ENCODE data around the gene MAGT1.

DNA sequence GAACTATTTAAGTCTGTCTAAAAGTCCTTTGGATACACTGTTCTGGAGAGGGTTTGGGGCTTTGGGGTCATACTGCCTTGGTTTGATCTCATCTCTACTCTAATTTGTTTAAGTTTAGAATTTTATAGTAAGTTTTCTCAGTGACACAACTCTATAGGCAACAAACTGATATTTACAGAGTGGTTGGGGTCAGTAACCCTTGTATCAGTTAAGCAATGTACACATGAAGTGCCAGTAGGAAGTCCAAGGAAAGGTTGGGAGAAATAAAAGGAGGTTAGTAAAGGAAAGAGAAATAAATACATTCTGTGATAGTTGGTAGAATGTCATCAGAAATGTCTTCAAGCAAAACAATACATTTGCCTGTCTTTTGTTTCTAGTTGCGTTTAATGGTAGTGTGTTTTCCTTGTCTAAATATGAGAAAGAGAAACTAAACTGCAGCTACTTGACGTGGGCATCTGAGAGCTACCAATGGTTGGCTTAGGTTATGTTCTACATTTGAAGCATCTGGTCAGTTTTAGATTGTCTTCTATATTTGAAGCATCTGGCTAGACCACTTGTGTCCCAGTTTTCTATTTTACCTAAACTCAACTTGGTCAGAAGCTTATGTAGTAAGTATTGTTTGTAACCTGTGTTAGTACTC, 22.2 kb upstream of the MAGT1 start:
- TF ChIP-seq EZH2phosphoT487 (IDR thresholded peaks at IDR 0.05): no peak
- TF ChIP-seq, protein P1, sequence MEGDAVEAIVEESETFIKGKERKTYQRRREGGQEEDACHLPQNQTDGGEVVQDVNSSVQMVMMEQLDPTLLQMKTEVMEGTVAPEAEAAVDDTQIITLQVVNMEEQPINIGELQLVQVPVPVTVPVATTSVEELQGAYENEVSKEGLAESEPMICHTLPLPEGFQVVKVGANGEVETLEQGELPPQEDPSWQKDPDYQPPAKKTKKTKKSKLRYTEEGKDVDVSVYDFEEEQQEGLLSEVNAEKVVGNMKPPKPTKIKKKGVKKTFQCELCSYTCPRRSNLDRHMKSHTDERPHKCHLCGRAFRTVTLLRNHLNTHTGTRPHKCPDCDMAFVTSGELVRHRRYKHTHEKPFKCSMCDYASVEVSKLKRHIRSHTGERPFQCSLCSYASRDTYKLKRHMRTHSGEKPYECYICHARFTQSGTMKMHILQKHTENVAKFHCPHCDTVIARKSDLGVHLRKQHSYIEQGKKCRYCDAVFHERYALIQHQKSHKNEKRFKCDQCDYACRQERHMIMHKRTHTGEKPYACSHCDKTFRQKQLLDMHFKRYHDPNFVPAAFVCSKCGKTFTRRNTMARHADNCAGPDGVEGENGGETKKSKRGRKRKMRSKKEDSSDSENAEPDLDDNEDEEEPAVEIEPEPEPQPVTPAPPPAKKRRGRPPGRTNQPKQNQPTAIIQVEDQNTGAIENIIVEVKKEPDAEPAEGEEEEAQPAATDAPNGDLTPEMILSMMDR (IDR thresholded peaks at IDR 0.05): no peak
- TF ChIP-seq EZH2 (IDR thresholded peaks at IDR 0.05): no peak
